Motor neuron (in vitro differentiated cells): ENCODE data around the gene IL20RA. TPM values are rescaled to one million over a fixed set of nuclear protein-coding genes. Genes with fewer than 3 reads are reported as not detected.

Experiments used
- ATAC-seq, 8 experiments: fragments of 200-7000 bp; cut with Tn5 transposase; replicated peaks in 6 of 8; 2 replicates each; pipeline ENCODE4 v1.8.0; 2021; ENCODE audit warnings: mild to moderate bottlenecking in 8 of 8, moderate library complexity in 8 of 8
- H3K27ac ChIP-seq, 2 donors: fragments of 250-450 bp; sonication (Bioruptor Pico); 2 replicates each; pipeline ENCODE4 v1.9.0; 2021; ENCODE audit warnings: antibody characterized with exemption in 2 of 2, mild to moderate bottlenecking in 2 of 2, moderate library complexity in 1 of 2
- H3K4me1 ChIP-seq, 2 donors: fragments of 250-450 bp; sonication (Bioruptor Pico); replicated peaks in 1 of 2; 2 replicates each; pipeline ENCODE4 v1.6.1; 2021; ENCODE audit warnings: antibody characterized with exemption in 2 of 2, mild to moderate bottlenecking in 2 of 2, moderate library complexity in 1 of 2
- H3K4me3 ChIP-seq, 5 donors: fragments of 250-450 bp; sonication (Bioruptor Pico); 2 replicates each; pipeline ENCODE4 v1.9.0; 2021; ENCODE audit warnings: antibody characterized with exemption in 5 of 5, mild to moderate bottlenecking in 5 of 5, moderate library complexity in 4 of 5
- WGBS, 10 experiments: fragments of 450-650 bp; shearing (Covaris generic); methylation state at CpG; one replicate each; pipeline ENCODE4 v1.0.0; 2022; 5-methylcytosine and 5-hydroxymethylcytosine counted together
- in situ Hi-C, 9 experiments: fragments of 400-800 bp; cut with MboI; loops; one replicate each; pipeline ENCODE4 v1.15.0; 2021; ENCODE audit warnings: low sequenced_read_pairs in 9 of 9, low pct_unique_long_range_greater_than_20kb in 2 of 9; ENCODE audit not compliant: unreplicated experiment in 9 of 9
- total RNA-seq, 8 experiments: library from RNA; unstranded; fragments of 300-600 nt; gene quantifications; 2 replicates each; pipeline versions ENCODE4 v1.2.3 to v1.2.4, GENCODE V29; 2022

Gene IL20RA
- total RNA-seq, 8 experiments from 2014 or later, result 0.09 to 3.5 (median 0.17) TPM; not detected in 3

DNA sequence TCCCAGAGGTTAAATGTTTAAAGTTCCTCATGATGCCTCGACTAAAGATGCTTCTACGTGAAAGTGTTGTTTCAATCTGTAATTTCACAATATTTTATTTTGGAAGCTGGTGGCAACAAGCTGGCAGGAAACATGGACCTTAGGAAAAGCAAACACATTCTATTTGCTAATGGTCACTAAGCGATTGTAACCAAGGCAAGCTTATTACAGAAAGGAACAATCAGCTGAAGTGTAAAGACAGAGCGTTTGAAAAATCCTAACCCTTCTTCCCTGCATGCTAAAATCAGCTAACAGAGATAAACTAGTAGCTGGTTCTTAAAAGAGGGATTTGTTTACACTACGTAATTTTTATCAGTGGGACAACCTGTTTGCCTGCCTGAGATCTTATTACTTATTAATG, 50.0 kb downstream of the IL20RA start:
- Histone ChIP-seq H3K4me1 (peaks cover 0 to 8% of the 10 kb centered on the region in 2 donors), H3K4me3 (no peak overlapping the region), H3K27ac (no peak overlapping the region)
- 7 to 82% (median 50%) methylated on average over 1 to 5 of the region's 5 CpGs for WGBS, 10 experiments
- peak in 2 of 8 experiments; percentile 41 to 78 for ATAC-seq
- in situ Hi-C loops, result no loop called here

DNA sequence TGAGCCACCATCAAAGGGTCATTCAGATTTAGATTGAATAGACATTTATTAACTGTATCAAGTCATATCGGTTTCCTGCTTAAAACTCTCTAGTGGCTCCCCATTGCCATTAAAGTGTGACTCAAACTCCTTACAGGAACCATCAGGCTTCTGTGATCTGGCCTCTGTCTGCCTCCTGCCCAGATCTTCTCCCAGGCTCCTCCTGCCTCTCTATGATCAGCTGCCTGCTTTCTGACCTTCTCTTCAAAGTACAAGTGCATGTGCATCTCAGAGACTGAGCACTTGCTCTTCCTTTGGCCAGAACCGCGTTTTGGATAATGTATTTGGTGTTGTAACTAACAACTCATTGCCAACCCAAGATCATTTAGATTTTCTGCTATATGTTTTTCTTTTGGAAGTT, 52.7 kb downstream of the IL20RA start:
- H3K4me1 ChIP-seq, result peaks cover 0 to 11% of the 10 kb centered on the region in 2 donors
- no peak for ATAC-seq
- H3K4me3 ChIP-seq, result no peak overlapping the region
- H3K27ac ChIP-seq, result no peak overlapping the region
- in situ Hi-C loops, result no loop called here
- 0 to 91% (median 62%) methylated on average over 1 to 3 of the region's 3 CpGs; no CpG with 5 or more reads in 3 of the 10 experiments for WGBS, 10 experiments

DNA sequence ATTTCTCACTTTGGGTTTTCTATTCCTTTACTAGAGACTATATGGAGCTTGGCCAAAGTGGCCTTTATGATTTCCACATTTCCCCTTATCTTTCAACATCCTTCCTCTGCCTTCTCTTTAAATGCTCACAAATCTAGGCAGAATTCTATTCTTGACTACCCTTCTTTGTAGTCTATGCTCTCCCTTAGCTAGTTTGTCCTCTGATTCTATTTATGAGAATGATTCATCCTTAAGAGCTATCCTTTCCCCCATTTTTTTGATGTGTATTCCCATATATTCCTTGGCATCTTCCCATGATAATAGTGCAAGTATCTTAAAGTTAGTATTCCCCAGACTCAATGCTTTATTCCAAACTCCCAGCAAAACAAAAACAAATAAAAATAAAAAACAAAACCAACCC, 53.1 kb downstream of the IL20RA start:
- in situ Hi-C loops, result no loop called here
- no peak for ATAC-seq
- Histone ChIP-seq H3K4me3 (no peak overlapping the region), H3K4me1 (peaks cover 0 to 11% of the 10 kb centered on the region in 2 donors), H3K27ac (no peak overlapping the region)

DNA sequence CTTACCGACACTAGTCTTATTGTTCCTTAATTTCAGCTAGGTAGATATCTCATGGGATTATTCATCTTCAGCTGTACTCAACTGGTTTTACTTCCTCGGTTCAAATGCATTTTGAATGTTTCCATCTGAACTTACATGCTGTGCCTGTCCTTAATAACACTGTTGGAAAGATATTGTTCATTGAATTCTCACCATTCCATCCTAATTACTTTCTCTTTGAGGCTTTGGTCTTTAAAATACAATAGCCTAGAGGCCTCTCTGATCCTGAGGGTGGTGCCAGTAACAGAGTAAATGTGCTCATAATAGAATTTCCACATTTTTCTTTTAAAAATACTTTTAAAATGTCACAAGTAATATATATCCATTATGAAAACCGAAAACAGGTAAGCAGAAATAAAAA, 54.0 kb downstream of the IL20RA start:
- WGBS, 10 experiments, result 0 to 54% (median 29%) methylated on average over 1 to 3 of the region's 3 CpGs; no CpG with 5 or more reads in 1 of the 10 experiments
- in situ Hi-C loops, result no loop called here
- peak in 2 of 8 experiments; percentile 39 to 56 for ATAC-seq
- Histone ChIP-seq H3K4me1 (peaks cover 0 to 11% of the 10 kb centered on the region in 2 donors), H3K27ac (no peak overlapping the region), H3K4me3 (peak overlapping the region in 1 of 5 donors; percentile 41)

DNA sequence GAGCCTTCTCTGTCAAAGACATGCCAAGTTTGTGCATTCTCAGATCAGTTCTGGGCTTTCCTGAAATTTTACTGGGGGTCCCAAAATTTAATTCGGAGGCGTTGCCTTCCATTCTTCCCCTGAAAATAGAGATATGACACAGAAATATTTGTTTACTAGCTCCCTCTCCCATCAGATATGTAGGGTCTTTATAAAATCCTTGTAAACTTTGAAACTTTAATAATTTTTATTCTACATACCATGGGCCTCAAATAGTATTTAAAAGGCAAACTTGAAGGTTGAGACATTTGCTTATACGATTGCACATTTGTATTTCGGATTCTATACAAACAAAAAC, 54.6 kb downstream of the IL20RA start:
- H3K27ac ChIP-seq, result peak overlapping the region; percentile 44 to 53
- in situ Hi-C loops, result no loop called here
- H3K4me1 ChIP-seq, result peaks cover 0 to 11% of the 10 kb centered on the region in 2 donors
- ATAC-seq, result peak in 1 of 8 experiments; percentile 12
- WGBS, 10 experiments, result 0 to 28% (median 6%) methylated on average over 2 to 4 of the region's 4 CpGs; no CpG with 5 or more reads in 1 of the 10 experiments
- H3K4me3 ChIP-seq, result peak overlapping the region; percentile 34 to 45 (median 41)

DNA sequence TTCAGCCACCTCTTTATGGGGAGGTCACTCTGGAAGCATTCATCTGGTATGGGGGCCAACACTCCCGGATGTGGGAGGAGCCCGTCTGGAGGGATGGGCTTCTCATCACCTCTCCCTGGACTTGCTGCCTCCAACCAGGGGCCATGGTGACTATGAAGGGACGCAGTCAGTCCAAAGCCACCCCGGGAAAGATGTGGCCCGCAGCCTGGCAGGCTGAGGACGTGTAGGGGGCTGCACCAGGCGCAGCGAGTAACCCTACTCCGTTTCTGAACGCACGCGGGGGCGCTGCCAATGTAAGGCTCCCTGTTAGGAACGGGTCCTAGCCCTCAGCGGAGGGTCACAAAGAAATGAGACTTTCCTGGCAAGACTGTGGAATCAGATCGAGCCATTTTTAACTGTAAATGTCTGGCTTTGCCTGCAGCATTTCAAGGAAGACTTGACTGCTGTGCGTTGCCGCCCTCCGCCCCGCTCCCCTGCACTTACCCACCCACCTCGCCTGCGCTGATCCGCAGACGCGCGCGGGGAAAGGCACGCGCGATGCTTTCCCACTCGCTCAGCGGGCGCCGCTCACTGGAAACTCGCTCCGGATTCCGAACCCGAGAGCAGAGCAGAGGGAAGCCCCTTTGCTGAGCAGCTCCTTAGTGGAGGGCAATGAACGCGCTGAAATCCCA, 55.1 kb downstream of the IL20RA start:
- peaks cover 0 to 11% of the 10 kb centered on the region in 2 donors for H3K4me1 ChIP-seq
- H3K27ac ChIP-seq, result peak overlapping the region; percentile 44 to 53
- 0 to 10% (median 0%) methylated on average over 1 to 7 of the region's 40 CpGs; no CpG with 5 or more reads in 5 of the 10 experiments for WGBS, 10 experiments
- H3K4me3 ChIP-seq, result peak overlapping the region; percentile 34 to 45 (median 41)
- ATAC-seq, result peak; percentile 45 to 98 (median 94)
- in situ Hi-C loops, result no loop called here

DNA sequence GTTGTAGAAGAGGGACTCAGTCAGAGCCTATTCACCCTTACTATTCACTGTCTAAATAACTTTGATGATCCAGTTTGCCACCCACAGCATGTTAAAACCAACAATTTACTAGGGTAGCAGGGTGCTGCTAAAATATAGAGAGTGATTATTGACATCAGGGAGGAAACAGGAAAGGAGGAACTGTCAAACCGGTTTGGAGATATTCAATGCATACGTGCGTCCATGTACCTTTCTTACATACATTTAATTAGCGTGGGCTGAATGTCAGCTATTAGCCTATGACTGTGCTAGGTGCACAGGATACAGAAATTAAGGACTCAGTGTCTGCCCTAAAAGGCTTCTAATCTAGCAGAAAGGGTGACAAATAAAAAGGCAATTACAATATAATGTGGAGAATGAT, 57.2 kb downstream of the IL20RA start:
- no peak overlapping the region for H3K27ac ChIP-seq
- in situ Hi-C loops, result no loop called here
- no peak overlapping the region for H3K4me3 ChIP-seq
- no peak for ATAC-seq
- H3K4me1 ChIP-seq, result peaks cover 0 to 11% of the 10 kb centered on the region in 2 donors
- 0 to 100% (median 90%) methylated on average over 1 to 4 of the region's 4 CpGs; no CpG with 5 or more reads in 2 of the 10 experiments for WGBS, 10 experiments

DNA sequence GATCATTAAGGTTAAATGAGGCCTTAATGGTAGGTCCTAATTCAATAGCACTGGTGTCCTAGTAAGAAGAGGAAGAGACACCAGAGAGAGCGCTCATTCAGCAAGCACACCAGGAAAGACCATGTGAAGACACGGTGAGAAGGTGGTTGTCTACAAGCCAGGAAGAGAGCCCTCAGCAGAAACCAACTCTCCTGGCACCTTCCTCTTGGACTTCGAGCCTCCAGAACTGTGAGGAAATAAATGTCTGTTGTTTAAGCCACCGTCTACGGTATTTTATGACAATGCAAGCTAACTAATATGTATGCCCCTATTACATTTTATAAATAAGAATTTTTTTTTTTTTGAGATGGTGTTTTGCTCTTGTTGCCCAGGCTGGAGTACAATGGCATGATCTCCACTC, 59.3 kb downstream of the IL20RA start:
- Histone ChIP-seq H3K27ac (no peak overlapping the region), H3K4me3 (no peak overlapping the region), H3K4me1 (peaks cover 0 to 7% of the 10 kb centered on the region in 2 donors)
- in situ Hi-C loops, result no loop called here
- ATAC-seq, result no peak
- WGBS, 10 experiments, result 53 to 100% (median 90%) methylated on average over 1 to 5 of the region's 5 CpGs; no CpG with 5 or more reads in 1 of the 10 experiments

DNA sequence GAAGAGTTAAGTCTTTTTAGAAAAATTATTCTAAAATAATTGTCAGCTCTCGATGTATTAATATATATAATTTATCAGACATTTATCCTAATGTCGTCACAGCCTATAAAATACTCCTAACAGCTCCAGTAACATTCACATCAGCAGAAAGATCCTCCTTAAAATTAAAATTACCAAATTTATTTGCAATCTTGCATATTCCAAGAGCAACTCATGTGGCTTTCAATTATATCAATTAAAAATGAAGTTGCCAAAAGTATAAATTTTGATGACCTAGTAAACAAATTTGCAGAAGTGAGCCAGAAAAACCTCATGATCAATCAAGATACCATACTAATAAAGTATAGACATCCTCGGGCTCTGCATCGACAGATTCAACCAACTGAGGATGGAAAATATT, 60.2 kb downstream of the IL20RA start:
- in situ Hi-C loops, result no loop called here
- Histone ChIP-seq H3K27ac (no peak overlapping the region), H3K4me1 (peaks cover 0 to 3% of the 10 kb centered on the region in 2 donors), H3K4me3 (no peak overlapping the region)
- no peak for ATAC-seq
- WGBS, 10 experiments, result 30 to 94% (median 80%) methylated on average over 1 to 4 of the region's 4 CpGs

DNA sequence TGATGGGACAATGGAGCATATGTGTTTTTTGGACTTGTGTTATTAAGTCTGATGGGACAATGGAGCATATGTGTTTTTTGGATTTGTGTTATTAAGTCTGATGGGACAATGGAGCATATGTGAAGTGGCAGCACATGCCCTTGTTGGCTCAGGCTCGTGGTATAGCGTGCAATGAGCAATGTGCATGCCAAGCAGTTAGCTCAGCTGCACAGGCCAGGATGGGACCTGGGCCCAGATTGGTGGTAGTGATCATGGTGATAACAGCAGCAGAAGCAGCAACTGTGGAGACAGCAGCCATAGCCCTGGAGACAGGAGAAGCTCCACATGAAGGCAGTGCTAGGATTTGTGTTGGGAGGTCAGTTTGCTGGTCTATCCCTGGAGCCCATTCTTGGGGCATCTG, 61.1 kb downstream of the IL20RA start:
- peak in 1 of 8 experiments; percentile 65 for ATAC-seq
- 15 to 100% (median 93%) methylated on average over 2 of the region's 2 CpGs; no CpG with 5 or more reads in 7 of the 10 experiments for WGBS, 10 experiments
- H3K4me3 ChIP-seq, result no peak overlapping the region
- in situ Hi-C loops, result no loop called here
- no peaks in the 10 kb centered on the region for H3K4me1 ChIP-seq
- H3K27ac ChIP-seq, result no peak overlapping the region

DNA sequence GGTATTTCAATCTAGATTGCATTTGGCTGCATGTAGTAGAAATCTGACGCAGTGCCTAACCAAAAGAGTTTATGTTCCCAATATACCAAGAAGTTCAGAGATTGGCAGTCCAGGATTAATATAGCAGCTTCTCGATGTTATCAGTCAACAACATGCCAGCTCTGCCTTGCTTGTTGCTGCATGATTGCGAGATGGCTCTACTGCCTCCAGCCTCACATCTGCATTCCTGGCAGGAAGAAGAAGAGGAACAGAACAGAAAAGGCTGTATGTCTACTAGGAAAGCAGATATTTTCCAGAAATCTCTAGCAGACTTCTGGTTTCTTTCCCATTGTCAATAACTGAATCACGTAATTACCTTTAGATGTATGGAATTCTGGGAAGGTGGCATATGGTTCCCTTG, 61.8 kb downstream of the IL20RA start:
- no peak for ATAC-seq
- Histone ChIP-seq H3K4me3 (no peak overlapping the region), H3K27ac (no peak overlapping the region), H3K4me1 (no peaks in the 10 kb centered on the region)
- in situ Hi-C loops, result no loop called here
- 25 to 100% (median 90%) methylated on average over 1 to 4 of the region's 4 CpGs; no CpG with 5 or more reads in 1 of the 10 experiments for WGBS, 10 experiments

DNA sequence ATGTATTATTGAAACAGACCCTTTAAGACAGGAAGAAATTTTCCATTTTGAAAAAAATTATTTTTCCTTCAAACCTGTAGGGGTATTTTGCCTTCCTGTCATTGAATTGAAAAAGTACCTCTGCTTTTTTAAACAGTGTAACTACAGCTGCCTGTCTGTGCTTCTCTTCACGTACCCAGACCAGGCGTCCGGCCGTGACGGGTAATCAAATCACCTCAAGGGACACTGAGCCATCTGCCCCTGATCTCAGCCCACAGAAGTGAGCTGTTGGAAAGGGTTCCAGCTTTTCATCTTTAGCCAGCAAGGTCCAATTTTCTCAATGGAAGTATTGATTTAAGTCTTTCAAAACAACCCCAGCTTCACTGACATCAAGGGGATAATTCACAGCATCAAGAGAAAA, 64.7 kb downstream of the IL20RA start:
- in situ Hi-C loops, result no loop called here
- Histone ChIP-seq H3K27ac (no peak overlapping the region), H3K4me3 (no peak overlapping the region), H3K4me1 (no peaks in the 10 kb centered on the region)
- ATAC-seq, result no peak
- 40 to 88% (median 65%) methylated on average over 1 to 5 of the region's 5 CpGs; no CpG with 5 or more reads in 4 of the 10 experiments for WGBS, 10 experiments

DNA sequence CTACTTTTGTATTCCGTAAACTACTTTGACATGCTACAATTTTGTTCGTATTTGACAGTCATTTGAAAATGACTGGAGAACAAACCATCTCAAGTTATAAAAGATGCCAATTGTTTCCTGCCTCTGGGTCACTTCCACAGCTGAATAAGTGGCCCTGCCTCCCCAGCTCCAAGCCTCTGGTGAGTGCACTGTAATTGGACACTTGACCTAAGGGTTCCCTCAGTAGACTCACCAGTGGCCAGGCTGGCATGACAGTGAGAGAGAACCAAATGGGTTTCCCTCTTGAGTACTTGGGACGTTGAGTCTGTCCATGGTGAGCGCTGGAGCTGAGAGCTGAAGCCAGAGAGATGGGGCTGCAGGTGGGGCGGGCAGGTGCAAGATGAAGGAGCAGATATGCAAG, 65.6 kb downstream of the IL20RA start:
- ATAC-seq, result no peak
- H3K27ac ChIP-seq, result no peak overlapping the region
- H3K4me3 ChIP-seq, result no peak overlapping the region
- no peaks in the 10 kb centered on the region for H3K4me1 ChIP-seq
- in situ Hi-C loops, result no loop called here
- 11 to 100% (median 89%) methylated on average over 1 to 5 of the region's 5 CpGs for WGBS, 10 experiments

DNA sequence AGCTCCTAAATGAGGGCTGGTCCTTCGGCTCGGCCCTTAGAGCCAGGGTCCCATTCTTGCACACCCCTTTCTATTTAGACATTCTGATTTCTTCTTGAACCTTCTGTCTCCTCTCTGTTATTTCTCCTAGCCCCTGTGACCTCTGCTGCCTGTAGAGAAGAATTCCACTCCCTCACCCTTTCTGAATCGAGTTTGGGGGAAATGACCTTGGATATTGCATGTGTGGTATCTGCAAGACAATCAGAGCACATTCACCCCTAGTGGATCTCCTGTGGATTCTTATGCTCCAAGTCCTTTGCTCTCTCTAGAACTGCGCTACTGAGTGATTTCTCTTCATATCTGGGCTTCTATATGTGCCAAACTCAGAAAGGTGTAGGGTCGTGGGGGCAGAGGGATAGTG, 67.7 kb downstream of the IL20RA start:
- no peak overlapping the region for H3K4me3 ChIP-seq
- ATAC-seq, result no peak
- H3K4me1 ChIP-seq, result no peaks in the 10 kb centered on the region
- in situ Hi-C loops, result no loop called here
- WGBS, 10 experiments, result 13 to 100% (median 50%) methylated on average over 1 to 5 of the region's 5 CpGs; no CpG with 5 or more reads in 2 of the 10 experiments
- no peak overlapping the region for H3K27ac ChIP-seq
